Mononuclear cell (primary cell): Measurements from ENCODE around the gene CTDSP2. TPM values are rescaled to one million over a fixed set of nuclear protein-coding genes. Genes with fewer than 3 reads are reported as not detected.
"Not testable (repeated sequence)": the region's sequence is repeated elsewhere in the genome, so short reads cannot be mapped to it uniquely, and the experiment has no call there.

ENCODE experiments used
- H3K27me3 ChIP-seq: 2 replicates; pipeline ENCODE4 v1.6.0; 2011; ENCODE audit warnings: low read length, control low read depth; ENCODE audit not compliant: insufficient read depth
- H3K4me1 ChIP-seq: 2 replicates; pipeline ENCODE4 v1.5.1; 2011; ENCODE audit warnings: mild to moderate bottlenecking, low read length, control low read depth; ENCODE audit not compliant: insufficient read depth
- H3K4me3 ChIP-seq: 2 replicates; pipeline ENCODE4 v1.5.1; 2011; ENCODE audit warnings: mild to moderate bottlenecking, low read length, moderate library complexity
- H3K9me3 ChIP-seq: 2 replicates; pipeline ENCODE4 v1.5.1; 2011; ENCODE audit warnings: low read depth, mild to moderate bottlenecking, control low read depth, low read length
- total RNA-seq: library from RNA; depleted of rRNA; stranded (reverse); fragments of >200 nt; gene quantifications from one replicate; pipeline ENCODE4 v1.2.3, GENCODE V29; 2012

Gene CTDSP2
- total RNA-seq, 1 donor: 60.2 TPM

DNA sequence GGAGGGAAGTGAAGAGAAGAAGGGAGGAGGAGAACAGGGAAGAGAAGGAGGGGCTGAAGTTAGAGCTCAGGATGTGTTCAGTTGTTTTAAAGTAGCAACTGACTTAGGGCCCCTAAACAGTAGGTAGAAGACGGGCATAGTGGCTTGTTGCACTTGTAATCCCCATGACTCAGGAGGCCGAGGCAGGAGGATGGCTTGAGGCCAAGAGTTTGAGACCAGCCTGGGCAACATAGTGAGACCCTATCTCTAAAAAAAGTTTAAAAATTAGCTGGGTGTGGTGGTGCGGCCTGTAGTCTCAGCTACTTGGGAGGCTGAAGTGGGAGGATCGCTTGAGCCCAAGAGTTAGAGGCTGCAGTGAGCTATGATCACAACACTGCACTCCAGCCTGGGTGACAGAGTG is 40.4 kb upstream of the CTDSP2 start:
- not testable (repeated sequence) for H3K27me3 ChIP-seq, H3K4me3 ChIP-seq, H3K9me3 ChIP-seq, H3K4me1 ChIP-seq

DNA sequence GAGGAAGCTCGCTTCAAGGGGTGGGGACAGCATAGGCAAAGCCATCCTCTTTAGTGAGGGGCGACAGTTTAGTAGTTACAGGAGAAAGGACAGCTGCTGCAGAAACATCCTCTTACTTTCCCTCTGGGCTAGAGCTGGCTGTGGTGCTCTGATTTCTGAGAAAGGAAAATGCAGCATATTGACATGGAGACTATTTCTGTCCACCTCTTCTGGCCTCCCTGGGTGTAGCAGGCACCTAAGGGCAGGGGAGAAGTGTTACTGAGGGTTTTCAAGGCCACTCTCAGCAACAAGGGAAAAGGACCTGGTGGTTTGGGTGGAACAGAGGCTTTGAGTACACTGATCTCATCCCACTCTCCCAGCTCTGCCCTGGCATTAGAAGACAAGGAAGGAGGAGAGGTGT is 40.0 kb upstream of the CTDSP2 start:
- H3K27me3 ChIP-seq: no peaks in the 10 kb centered on the region
- no peak overlapping the region for H3K4me3 ChIP-seq
- H3K9me3 ChIP-seq: no peaks in the 10 kb centered on the region
- peaks cover 8% of the 10 kb centered on the region for H3K4me1 ChIP-seq

DNA sequence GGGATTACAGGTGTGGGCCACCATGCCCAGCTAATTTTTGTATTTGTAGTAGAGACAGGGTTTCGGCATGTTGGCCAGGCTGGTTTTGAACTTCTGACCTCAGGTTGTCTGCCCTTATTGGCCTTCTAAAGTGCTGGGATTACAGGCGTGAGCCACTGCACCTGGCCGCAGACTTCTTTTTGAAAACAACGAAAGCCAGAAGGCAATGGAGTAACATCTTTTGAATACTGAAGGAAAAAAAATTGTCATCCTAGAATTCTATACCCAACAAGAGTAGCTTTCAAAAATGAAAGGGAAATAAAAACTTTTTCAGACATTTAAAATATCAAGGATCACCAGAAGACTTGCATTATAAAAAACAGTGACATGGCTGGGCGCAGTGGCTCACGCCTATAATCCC is 38.7 kb upstream of the CTDSP2 start:
- Histone ChIP-seq H3K4me3 (no peak overlapping the region), H3K9me3 (no peaks in the 10 kb centered on the region), H3K4me1 (peaks cover 8% of the 10 kb centered on the region), H3K27me3 (no peaks in the 10 kb centered on the region)

DNA sequence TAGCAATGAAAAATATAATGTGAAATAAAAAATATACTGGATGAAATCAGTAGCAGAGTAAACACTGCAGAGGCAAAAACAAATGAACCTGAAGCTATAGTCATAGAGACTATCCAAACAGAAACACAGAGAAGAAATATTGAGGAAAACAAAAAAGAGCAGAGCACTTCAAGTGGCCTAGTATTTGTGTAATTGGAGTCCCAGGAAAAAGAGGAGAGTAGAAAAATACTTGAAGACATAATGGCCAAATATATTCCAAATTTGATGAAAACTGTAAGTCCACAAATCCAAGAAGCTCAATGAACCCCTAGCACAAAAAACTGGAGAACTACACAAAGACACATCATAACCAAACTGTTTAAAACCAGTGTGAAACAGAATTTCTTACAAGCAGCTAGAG is 37.2 kb upstream of the CTDSP2 start:
- Histone ChIP-seq H3K4me3 (no peak overlapping the region), H3K27me3 (no peaks in the 10 kb centered on the region), H3K9me3 (no peaks in the 10 kb centered on the region), H3K4me1 (peaks cover 5% of the 10 kb centered on the region)

DNA sequence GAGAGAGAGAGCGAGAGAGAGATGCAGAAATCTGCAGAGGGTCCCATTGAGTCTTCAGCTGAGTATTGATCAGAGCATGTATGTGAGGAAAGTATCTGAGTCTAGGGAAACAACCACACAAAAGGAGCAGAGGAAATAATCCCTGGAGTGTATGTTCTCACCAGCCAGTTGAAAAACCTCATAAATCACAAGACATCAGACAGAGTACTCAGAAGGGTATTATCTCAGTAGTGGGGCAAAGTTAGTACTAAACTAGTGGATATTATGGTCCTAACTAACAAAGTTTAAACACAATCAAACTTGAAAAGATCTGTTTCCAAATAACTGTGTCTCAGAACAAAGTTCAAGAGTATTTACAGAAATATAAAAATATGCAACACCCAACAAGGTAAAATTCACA is 36.5 kb upstream of the CTDSP2 start:
- no peak overlapping the region for H3K4me3 ChIP-seq
- H3K27me3 ChIP-seq: no peaks in the 10 kb centered on the region
- H3K9me3 ChIP-seq: no peaks in the 10 kb centered on the region
- no peaks in the 10 kb centered on the region for H3K4me1 ChIP-seq

DNA sequence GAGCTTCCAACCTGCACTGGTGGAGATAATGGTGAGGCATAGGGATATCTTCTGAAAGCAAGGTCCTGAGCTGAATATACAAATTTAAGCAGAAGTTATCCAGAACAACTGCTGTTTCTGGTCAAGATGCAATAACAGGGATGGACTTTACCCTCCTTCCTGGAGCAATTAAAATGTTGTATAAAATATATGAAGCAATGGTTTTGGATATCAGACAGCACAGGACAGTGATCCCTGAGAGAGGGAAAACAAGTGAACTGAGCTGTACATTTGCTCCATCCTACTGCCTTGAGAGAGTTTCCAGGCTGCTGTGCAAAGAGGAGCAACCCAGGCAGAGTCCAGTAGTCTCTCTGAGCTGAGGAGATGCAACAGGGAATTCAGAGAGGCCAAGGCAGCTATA is 36.0 kb upstream of the CTDSP2 start:
- H3K9me3 ChIP-seq: no peaks in the 10 kb centered on the region
- no peak overlapping the region for H3K4me3 ChIP-seq
- no peaks in the 10 kb centered on the region for H3K4me1 ChIP-seq
- no peaks in the 10 kb centered on the region for H3K27me3 ChIP-seq

DNA sequence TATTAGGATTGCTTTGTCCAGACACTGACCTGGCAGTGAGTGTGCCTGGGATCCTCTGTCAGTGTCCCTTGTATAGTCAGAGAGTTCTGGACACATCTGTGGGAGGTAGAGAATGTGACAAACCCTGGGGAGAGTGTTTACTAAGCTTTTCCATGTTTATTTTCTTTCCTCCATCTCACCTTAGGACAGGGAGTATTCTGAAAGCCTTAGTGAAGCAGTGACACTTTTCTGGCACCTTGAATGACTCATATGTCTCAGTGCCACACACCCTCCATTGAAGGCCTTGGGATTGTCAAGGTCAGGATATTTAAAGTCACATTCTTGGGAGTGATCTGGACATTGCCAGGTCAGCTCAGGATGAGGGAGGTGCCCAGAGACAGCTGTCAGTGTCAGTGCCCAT is 34.9 kb upstream of the CTDSP2 start:
- no peaks in the 10 kb centered on the region for H3K9me3 ChIP-seq
- H3K27me3 ChIP-seq: no peaks in the 10 kb centered on the region
- no peak overlapping the region for H3K4me3 ChIP-seq
- no peaks in the 10 kb centered on the region for H3K4me1 ChIP-seq

DNA sequence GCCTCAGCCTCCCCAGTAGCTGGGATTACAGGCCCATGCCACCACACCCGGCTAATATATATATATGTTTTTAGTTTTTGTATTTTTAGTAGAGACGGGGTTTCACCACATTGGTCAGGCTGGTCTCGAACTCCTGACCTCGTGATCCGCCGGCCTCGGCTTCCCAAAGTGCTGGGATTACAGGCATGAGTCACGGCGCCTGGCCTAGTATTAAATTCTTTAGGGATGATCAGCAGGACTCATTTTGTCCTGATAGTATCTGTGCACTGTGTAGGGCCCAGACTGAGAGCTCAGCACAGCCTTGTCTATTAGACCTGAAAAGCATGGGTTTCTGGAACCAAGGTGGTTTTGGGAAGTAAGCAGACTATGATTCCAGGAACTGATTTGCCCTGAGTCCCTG is 34.5 kb upstream of the CTDSP2 start:
- not testable (repeated sequence) for H3K4me1 ChIP-seq, H3K27me3 ChIP-seq

DNA sequence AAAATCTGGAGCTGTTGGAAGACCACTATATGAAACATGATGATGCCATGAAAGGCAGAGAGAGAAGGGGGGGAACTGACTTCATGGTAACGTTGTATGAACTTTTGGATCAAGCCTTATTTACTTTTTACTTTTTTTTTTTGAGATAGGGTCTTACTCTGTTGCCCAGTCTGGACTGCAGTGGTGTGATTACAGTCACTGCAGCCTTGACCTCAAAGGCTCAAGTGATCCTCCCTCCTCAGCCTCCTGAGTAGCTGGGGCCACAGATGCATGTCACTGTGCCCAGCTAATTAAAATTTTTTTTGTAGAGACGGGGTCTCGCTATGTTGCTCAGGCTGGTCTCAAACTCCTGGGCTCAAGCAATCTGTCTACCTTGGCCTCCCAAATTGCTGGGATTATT is 31.3 kb upstream of the CTDSP2 start:
- Histone ChIP-seq H3K27me3 (no peaks in the 10 kb centered on the region), H3K4me3 (no peak overlapping the region), H3K9me3 (no peaks in the 10 kb centered on the region), H3K4me1 (peaks cover 9% of the 10 kb centered on the region)

More for the DNA sequence above, 34.5 kb upstream of the CTDSP2 start:
- H3K4me3 ChIP-seq, H3K9me3 ChIP-seq: not testable (repeated sequence)

DNA sequence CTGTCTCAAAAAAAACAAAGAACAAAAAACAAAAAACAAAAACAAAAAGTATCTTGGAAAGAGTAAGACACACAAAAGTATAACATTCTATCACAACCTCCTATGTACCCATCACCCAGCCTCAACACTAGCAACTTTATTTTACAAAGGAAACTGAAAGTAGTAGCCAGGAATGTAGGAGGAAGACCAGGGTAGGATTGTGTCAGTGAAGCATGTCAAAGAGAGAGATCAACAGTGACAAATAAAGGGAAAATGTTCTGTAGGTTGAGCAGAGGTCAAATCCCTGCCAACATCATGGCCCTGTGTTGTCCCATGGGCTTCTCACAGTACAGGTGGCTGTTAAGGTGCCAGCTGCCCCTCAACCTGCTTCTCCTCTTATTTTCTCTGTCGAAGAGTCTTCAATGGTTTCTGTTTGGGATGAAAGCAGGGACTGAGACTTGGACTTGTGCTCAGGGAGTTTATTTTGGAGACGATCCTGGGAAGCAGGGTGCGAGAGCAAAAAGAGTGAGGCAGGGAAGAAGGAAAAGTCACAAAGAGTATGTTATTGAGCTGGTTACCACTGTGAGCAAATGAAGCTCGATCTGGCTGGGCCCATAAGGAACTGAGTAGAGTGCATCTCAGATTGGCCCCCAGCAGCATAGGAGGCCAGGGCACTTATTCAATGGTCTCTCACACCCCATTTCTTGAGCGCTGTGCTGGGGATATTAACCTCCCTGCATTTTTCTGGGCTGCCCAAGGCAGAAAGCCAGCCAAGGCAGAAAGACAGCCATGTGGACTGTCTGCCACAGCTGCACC is 29.4 kb upstream of the CTDSP2 start:
- Histone ChIP-seq H3K9me3 (no peaks in the 10 kb centered on the region), H3K4me1 (peaks cover 9% of the 10 kb centered on the region), H3K27me3 (no peaks in the 10 kb centered on the region), H3K4me3 (no peak overlapping the region)

DNA sequence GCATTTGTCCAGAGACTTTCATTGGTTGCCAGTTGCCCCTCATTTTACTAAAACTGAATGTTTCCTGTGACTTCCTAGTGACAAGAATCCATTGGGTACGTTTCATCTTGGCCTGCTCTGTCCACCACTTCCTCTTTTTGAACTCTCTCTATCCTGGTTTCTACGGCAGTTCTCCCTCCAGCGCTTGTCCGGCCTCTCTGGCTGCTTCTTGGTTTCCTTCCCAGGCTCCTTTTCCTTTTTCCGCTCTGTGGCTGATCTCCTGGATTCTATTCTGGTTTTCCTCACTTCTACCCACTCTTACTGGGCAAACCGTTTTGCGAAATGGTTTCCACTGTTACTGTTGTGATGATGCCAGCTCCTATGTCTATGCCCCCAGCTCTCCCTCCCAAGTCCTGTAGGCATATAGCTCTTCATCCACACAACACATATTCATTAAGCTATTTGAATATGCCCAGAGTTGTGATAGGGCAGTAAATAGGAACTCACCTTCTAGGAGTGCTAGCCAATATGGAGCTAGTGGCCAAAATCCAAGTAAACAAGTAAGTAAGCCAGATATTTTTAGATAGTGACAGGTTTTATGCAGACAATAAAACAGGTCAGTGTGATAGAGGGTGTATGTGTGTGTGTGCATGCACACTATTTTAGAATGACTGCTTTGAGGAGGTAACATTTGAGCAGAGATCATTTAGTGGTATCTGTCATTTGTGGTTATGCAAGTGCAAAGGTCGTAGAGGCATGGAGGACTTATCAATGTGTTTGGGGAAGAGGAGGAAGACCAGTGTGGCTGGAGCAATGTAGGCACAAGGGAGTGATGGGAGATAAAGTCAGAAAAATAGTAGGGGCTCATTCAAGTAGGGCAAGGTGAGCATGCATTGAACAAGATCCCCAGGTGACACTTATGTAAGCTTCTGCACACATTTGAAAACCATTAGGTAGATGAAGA is 27.9 kb upstream of the CTDSP2 start:
- Histone ChIP-seq H3K27me3 (no peaks in the 10 kb centered on the region), H3K9me3 (no peaks in the 10 kb centered on the region), H3K4me1 (peaks cover 9% of the 10 kb centered on the region), H3K4me3 (no peak overlapping the region)

DNA sequence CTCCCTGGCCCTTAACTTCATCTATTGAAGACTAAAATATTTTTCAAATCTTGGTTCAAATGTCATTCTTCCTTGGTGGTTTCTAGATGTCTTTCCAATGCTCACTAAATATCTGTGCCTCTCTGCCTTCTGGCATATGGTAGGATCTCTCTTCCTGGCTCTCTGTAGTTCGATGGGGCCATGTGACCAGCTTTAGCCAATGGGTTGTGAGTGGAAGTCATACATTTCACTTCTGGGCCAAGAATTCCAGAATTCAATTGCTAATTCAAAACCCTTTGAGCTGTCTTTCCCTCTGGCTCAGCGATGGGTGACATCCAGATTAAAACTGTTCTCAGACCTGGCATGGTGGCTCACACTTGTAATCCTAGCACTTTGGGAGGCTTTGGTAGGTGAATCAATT is 25.8 kb upstream of the CTDSP2 start:
- Histone ChIP-seq H3K9me3 (no peaks in the 10 kb centered on the region), H3K4me1 (peaks cover 9% of the 10 kb centered on the region), H3K4me3 (no peak overlapping the region), H3K27me3 (no peaks in the 10 kb centered on the region)

DNA sequence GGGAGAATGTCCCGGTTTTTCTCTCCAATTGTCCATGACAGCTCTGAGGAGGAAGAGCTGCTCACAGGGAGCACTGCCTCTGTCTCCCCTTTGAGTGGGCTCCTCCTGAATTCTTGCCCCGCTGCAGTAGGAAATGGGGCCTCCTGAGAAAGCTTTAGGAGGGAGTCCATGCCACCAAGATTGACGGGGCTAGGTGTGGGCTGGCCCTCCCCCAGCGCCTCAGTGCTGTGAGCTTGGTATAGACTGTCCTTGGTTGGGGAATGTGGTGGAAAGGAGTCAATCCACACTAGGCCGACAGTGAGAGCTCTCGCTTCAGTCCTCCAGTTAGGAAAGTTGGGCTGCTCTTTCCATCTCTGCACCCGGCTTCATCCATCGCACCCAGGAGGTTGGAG is 23.4 kb upstream of the CTDSP2 start:
- no peaks in the 10 kb centered on the region for H3K27me3 ChIP-seq
- no peaks in the 10 kb centered on the region for H3K9me3 ChIP-seq
- no peak overlapping the region for H3K4me3 ChIP-seq
- peaks cover 16% of the 10 kb centered on the region for H3K4me1 ChIP-seq

DNA sequence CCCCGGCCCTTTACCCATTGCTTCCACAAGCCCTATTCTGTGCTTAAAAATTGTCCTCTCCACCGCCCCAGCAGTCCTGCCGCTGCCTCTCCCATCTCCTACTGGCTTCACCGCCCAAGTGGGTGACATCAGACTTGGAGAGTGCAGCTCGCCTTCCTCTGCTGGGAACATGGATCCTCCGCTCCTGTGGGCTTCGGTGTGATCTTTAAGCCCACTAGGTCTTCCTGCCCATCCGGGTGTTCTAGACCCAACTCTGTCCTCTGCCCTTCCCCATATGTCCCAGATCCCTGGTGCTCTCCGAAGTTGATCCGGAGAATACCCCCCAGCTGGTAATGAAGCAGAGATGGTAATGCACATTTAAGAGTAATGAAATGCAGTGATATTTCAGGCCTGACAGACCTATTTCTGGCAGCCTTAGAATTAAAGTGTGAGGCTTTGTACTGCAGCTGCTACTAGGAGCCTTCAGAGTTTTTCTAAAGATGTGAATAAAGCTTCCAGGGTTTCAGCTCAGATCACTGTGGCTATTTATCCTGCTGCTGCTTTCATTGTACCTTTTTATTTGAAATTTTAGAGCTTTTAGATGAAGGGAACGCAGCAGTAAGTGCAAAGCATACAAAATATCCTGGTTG is 22.9 kb upstream of the CTDSP2 start:
- Histone ChIP-seq H3K4me3 (no peak overlapping the region), H3K4me1 (peaks cover 18% of the 10 kb centered on the region), H3K9me3 (no peaks in the 10 kb centered on the region), H3K27me3 (peaks cover 5% of the 10 kb centered on the region)

DNA sequence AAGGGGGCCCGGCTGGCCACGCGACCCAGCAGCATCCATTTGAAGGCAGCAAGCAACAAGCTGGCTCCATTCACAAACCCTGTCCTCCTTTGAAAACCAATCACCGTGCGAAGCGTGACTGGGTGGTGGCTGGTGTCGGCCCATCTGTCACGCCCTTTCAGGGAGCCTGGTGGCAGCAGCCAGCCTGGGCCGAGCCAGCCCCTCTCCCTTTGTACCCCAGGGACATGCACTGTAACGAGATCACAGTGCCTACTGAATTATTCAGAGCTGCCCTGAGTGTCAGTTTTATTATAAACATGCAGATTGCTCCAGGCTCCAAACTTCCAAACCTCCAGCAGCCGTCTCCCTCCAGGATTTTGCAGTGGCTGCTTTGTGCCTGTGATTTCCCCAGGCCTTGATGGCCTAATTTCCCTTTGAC is 22.3 kb upstream of the CTDSP2 start:
- Histone ChIP-seq H3K9me3 (no peaks in the 10 kb centered on the region), H3K4me3 (no peak overlapping the region), H3K27me3 (peaks cover 10% of the 10 kb centered on the region), H3K4me1 (peaks cover 12% of the 10 kb centered on the region)
